ENCODE results near the gene CDH23. TPM values are rescaled to one million over a fixed set of nuclear protein-coding genes. Genes with fewer than 3 reads are reported as not detected.

CDH23 gene
- polyA plus RNA-seq, 1 donor (not counting 4 experiments of a cell fraction or from before 2014, with no cell fraction given) = 0.01 TPM

GRCh38 chr10:71647526-71648253, 251.0 kb downstream of the CDH23 start:
- Histone ChIP-seq H3K79me2 (ENCODE audit: control insufficient read depth, insufficient read depth, low read length) (no peaks in the 10 kb centered on the region), H3K36me3 (ENCODE audit: control insufficient read depth in 2 of 2, extremely low read depth in 1 of 2, insufficient read depth in 2 of 2, low read length in 2 of 2) (no peaks in the 10 kb centered on the region), H3K9me1 (ENCODE audit: control insufficient read depth, extremely low read depth, insufficient read depth, low read length) (no peaks in the 10 kb centered on the region), H4K20me1 (ENCODE audit: control insufficient read depth, extremely low read depth, insufficient read depth, low read length) (no peaks in the 10 kb centered on the region), H3K27ac (ENCODE audit: control insufficient read depth, insufficient read depth, low read length) (no peak overlapping the region), H3K9me3 (ENCODE audit: control insufficient read depth, low read depth, low read length) (no peaks in the 10 kb centered on the region), H2AFZ (ENCODE audit: control insufficient read depth, low read length) (no peak overlapping the region), H3K4me3 (ENCODE audit: control insufficient read depth in 2 of 3, extremely low read depth in 1 of 3, insufficient read depth in 2 of 3, low read depth in 1 of 3, low read length in 3 of 3) (no peak overlapping the region), H3K4me2 (ENCODE audit: control insufficient read depth, extremely low read depth, insufficient read depth, low read depth, low read length) (no peak overlapping the region), H3K9ac (ENCODE audit: control insufficient read depth, extremely low read depth, insufficient read depth, low read length) (no peak overlapping the region), H3K27me3 (ENCODE audit: control insufficient read depth, extremely low read depth, insufficient read depth, low read length) (no peaks in the 10 kb centered on the region), H3K4me1 (ENCODE audit: control insufficient read depth, extremely low read depth, insufficient read depth, low read length) (no peaks in the 10 kb centered on the region)
- dilution Hi-C loops (cut with MboI; ENCODE audit: extremely low pct_ligation_motif_present, low sequenced_read_pairs) = no loop called here
- FAIRE-seq (no peak), DNase-seq (ENCODE audit: low read depth, low spot score) (no peak)
- no peak for TF ChIP-seq EZH2 (IDR thresholded peaks at IDR 0.05; ENCODE audit: low read length)
- peak; percentile 17 to 27 (median 27) for TF ChIP-seq CTCF (optimal IDR thresholded peaks at IDR 0.05 in 1 of 3, IDR thresholded peaks at IDR 0.05 in 1 of 3, conservative IDR thresholded peaks at IDR 0.05 in 1 of 3; ENCODE audit: extremely low read depth in 1 of 3, insufficient read depth in 2 of 3, low read length in 3 of 3)

- Histone ChIP-seq H3K79me2 (ENCODE audit: control insufficient read depth, insufficient read depth, low read length) (no peaks in the 10 kb centered on the region), H2AFZ (ENCODE audit: control insufficient read depth, low read length) (no peak overlapping the region), H3K27me3 (ENCODE audit: control insufficient read depth, extremely low read depth, insufficient read depth, low read length) (no peaks in the 10 kb centered on the region), H3K9ac (ENCODE audit: control insufficient read depth, extremely low read depth, insufficient read depth, low read length) (no peak overlapping the region), H4K20me1 (ENCODE audit: control insufficient read depth, extremely low read depth, insufficient read depth, low read length) (no peaks in the 10 kb centered on the region), H3K4me1 (ENCODE audit: control insufficient read depth, extremely low read depth, insufficient read depth, low read length) (no peaks in the 10 kb centered on the region), H3K9me1 (ENCODE audit: control insufficient read depth, extremely low read depth, insufficient read depth, low read length) (no peaks in the 10 kb centered on the region), H3K9me3 (ENCODE audit: control insufficient read depth, low read depth, low read length) (no peaks in the 10 kb centered on the region), H3K4me3 (ENCODE audit: control insufficient read depth in 2 of 3, extremely low read depth in 1 of 3, insufficient read depth in 2 of 3, low read depth in 1 of 3, low read length in 3 of 3) (no peak overlapping the region), H3K36me3 (ENCODE audit: control insufficient read depth in 2 of 2, extremely low read depth in 1 of 2, insufficient read depth in 2 of 2, low read length in 2 of 2) (no peaks in the 10 kb centered on the region), H3K27ac (ENCODE audit: control insufficient read depth, insufficient read depth, low read length) (no peak overlapping the region), H3K4me2 (ENCODE audit: control insufficient read depth, extremely low read depth, insufficient read depth, low read depth, low read length) (no peak overlapping the region)
- TF ChIP-seq EZH2 (IDR thresholded peaks at IDR 0.05; ENCODE audit: low read length) (no peak), CTCF (optimal IDR thresholded peaks at IDR 0.05 in 1 of 3, IDR thresholded peaks at IDR 0.05 in 1 of 3, conservative IDR thresholded peaks at IDR 0.05 in 1 of 3; ENCODE audit: extremely low read depth in 1 of 3, insufficient read depth in 2 of 3, low read length in 3 of 3) (no peak)
- dilution Hi-C loops (cut with MboI; ENCODE audit: extremely low pct_ligation_motif_present, low sequenced_read_pairs) = no loop called here
- no peak for FAIRE-seq
- DNase-seq (ENCODE audit: low read depth, low spot score) = no peak
Observed at GRCh38 chr10:71648254-71648932, 251.7 kb downstream of the CDH23 start.
